Stimulated activated effector memory CD8-positive, alpha-beta T cell treated with anti-CD3 and anti-CD28 coated beads, Interleukin-12 subunit alpha, Interleukin-12 subunit beta, amount 100 ng/mL, for 72 hours (primary cell): ENCODE data around the gene PRR5.
"Not testable (repeated sequence)": the region's sequence is repeated elsewhere in the genome, so short reads cannot be mapped to it uniquely, and the experiment has no call there.

Experiments
- ATAC-seq: fragments of 150-1000 bp; cut with Tn5 transposase; 2 replicates; pipeline ENCODE4 v1.10.0; 2021
- DNase-seq, 2 donors: peaks; one replicate each; pipeline ENCODE4 v3.0.0; 2021 to 2022; ENCODE audit warnings: low spot score in 2 of 2
- H3K27ac Mint-ChIP-seq: one replicate; pipeline ENCODE4 v1.8.0; 2022; ENCODE audit warnings: mild to moderate bottlenecking, mixed read lengths
- H3K36me3 Mint-ChIP-seq: one replicate; pipeline ENCODE4 v1.8.0; 2022; ENCODE audit warnings: mild to moderate bottlenecking, mixed read lengths
- H3K4me1 Mint-ChIP-seq: one replicate; pipeline ENCODE4 v1.8.0; 2022; ENCODE audit warnings: mixed read lengths
- H3K4me3 Mint-ChIP-seq: one replicate; pipeline ENCODE4 v1.8.0; 2022; ENCODE audit warnings: mild to moderate bottlenecking, mixed read lengths
- H3K9me3 Mint-ChIP-seq: one replicate; pipeline ENCODE4 v1.8.0; 2022; ENCODE audit warnings: mixed read lengths

The PRR5 gene

GRCh38 chr22:44668190-44668885, 33.7 kb upstream of the PRR5 start:
- H3K4me3 Mint-ChIP-seq, result peak overlapping the region; percentile 72
- peak; percentile 48 for ATAC-seq
- H3K36me3 Mint-ChIP-seq, result peaks cover 6% of the 10 kb centered on the region
- H3K27ac Mint-ChIP-seq, result peak overlapping the region; percentile 20
- peaks cover 83% of the 10 kb centered on the region for H3K4me1 Mint-ChIP-seq
- DNase-seq, result peak in 1 of 2 donors; percentile 41
- H3K9me3 Mint-ChIP-seq, result no peaks in the 10 kb centered on the region

- peak overlapping the region; percentile 72 for H3K4me3 Mint-ChIP-seq
- no peak for DNase-seq
- ATAC-seq, result no peak
Observed at GRCh38 chr22:44668886-44669521, 33.0 kb upstream of the PRR5 start.

GRCh38 chr22:44669561-44669976, 32.4 kb upstream of the PRR5 start:
- Mint-ChIP-seq H3K36me3 (peaks cover 6% of the 10 kb centered on the region), H3K4me1 (peaks cover 71% of the 10 kb centered on the region), H3K27ac (peak overlapping the region; percentile 67), H3K4me3 (peak overlapping the region; percentile 72), H3K9me3 (no peaks in the 10 kb centered on the region)
- DNase-seq, result no peak
- no peak for ATAC-seq

More at GRCh38 chr22:44668886-44669521, 33.0 kb upstream of the PRR5 start:
- Mint-ChIP-seq H3K36me3 (peaks cover 6% of the 10 kb centered on the region), H3K27ac (peak overlapping the region; percentile 67), H3K4me1 (peaks cover 76% of the 10 kb centered on the region), H3K9me3 (no peaks in the 10 kb centered on the region)

GRCh38 chr22:44670220-44670988, 31.6 kb upstream of the PRR5 start:
- H3K4me1 Mint-ChIP-seq, result peaks cover 67% of the 10 kb centered on the region
- no peak for DNase-seq
- no peaks in the 10 kb centered on the region for H3K9me3 Mint-ChIP-seq
- no peak for ATAC-seq
- peaks cover 6% of the 10 kb centered on the region for H3K36me3 Mint-ChIP-seq
- H3K4me3 Mint-ChIP-seq, result peak overlapping the region; percentile 72
- peak overlapping the region; percentile 20 for H3K27ac Mint-ChIP-seq

GRCh38 chr22:44671742-44672141, 30.3 kb upstream of the PRR5 start:
- Mint-ChIP-seq H3K4me3 (peak overlapping the region; percentile 30), H3K4me1 (peaks cover 67% of the 10 kb centered on the region), H3K27ac (peak overlapping the region; percentile 80), H3K9me3 (no peaks in the 10 kb centered on the region), H3K36me3 (peaks cover 6% of the 10 kb centered on the region)
- ATAC-seq (peak; percentile 94), DNase-seq (no peak)

- Mint-ChIP-seq H3K4me1 (peaks cover 64% of the 10 kb centered on the region), H3K4me3 (no peak overlapping the region), H3K27ac (peak overlapping the region; percentile 80), H3K36me3 (peaks cover 4% of the 10 kb centered on the region), H3K9me3 (no peaks in the 10 kb centered on the region)
- DNase-seq (no peak), ATAC-seq (no peak)
Observed at GRCh38 chr22:44672632-44673031, 29.4 kb upstream of the PRR5 start.

- Mint-ChIP-seq H3K27ac (peak overlapping the region; percentile 10), H3K36me3 (no peaks in the 10 kb centered on the region), H3K9me3 (no peaks in the 10 kb centered on the region), H3K4me3 (no peak overlapping the region), H3K4me1 (peaks cover 62% of the 10 kb centered on the region)
- DNase-seq (no peak), ATAC-seq (no peak)
Observed at GRCh38 chr22:44673406-44673805, 28.6 kb upstream of the PRR5 start.

- not testable (repeated sequence) for ATAC-seq, H3K36me3 Mint-ChIP-seq, H3K9me3 Mint-ChIP-seq, DNase-seq
- Mint-ChIP-seq H3K4me3 (peak overlapping the region; percentile 57), H3K4me1 (peaks cover 66% of the 10 kb centered on the region), H3K27ac (peak overlapping the region; percentile 50)
Observed at GRCh38 chr22:44676066-44676440, 26.0 kb upstream of the PRR5 start.

GRCh38 chr22:44676441-44677352, 25.3 kb upstream of the PRR5 start:
- DNase-seq (no peak), ATAC-seq (peak; percentile 31)
- peak overlapping the region; percentile 57 for H3K4me3 Mint-ChIP-seq
- H3K9me3 Mint-ChIP-seq, result no peaks in the 10 kb centered on the region
- peak overlapping the region; percentile 50 for H3K27ac Mint-ChIP-seq
- peaks cover 66% of the 10 kb centered on the region for H3K4me1 Mint-ChIP-seq
- H3K36me3 Mint-ChIP-seq, result peaks cover 5% of the 10 kb centered on the region

GRCh38 chr22:44677353-44677840, 24.6 kb upstream of the PRR5 start:
- no peaks in the 10 kb centered on the region for H3K9me3 Mint-ChIP-seq
- H3K4me3 Mint-ChIP-seq, result peak overlapping the region; percentile 57
- ATAC-seq, result peak; percentile 40

GRCh38 chr22:44677871-44678555, 24.0 kb upstream of the PRR5 start:
- H3K4me3 Mint-ChIP-seq, result peak overlapping the region; percentile 57
- ATAC-seq (no peak), DNase-seq (no peak)
- H3K4me1 Mint-ChIP-seq, result peaks cover 67% of the 10 kb centered on the region
- peaks cover 6% of the 10 kb centered on the region for H3K36me3 Mint-ChIP-seq
- H3K27ac Mint-ChIP-seq, result peak overlapping the region; percentile 50
- H3K9me3 Mint-ChIP-seq, result no peaks in the 10 kb centered on the region

More at GRCh38 chr22:44677353-44677840, 24.6 kb upstream of the PRR5 start:
- Mint-ChIP-seq H3K36me3 (peaks cover 5% of the 10 kb centered on the region), H3K4me1 (peaks cover 66% of the 10 kb centered on the region), H3K27ac (peak overlapping the region; percentile 50)
- no peak for DNase-seq

- peaks cover 10% of the 10 kb centered on the region for H3K36me3 Mint-ChIP-seq
- ATAC-seq (no peak), DNase-seq (no peak)
- H3K9me3 Mint-ChIP-seq, result no peaks in the 10 kb centered on the region
- H3K4me3 Mint-ChIP-seq, result no peak overlapping the region
- peak overlapping the region; percentile 23 for H3K27ac Mint-ChIP-seq
- H3K4me1 Mint-ChIP-seq, result peaks cover 75% of the 10 kb centered on the region
Observed at GRCh38 chr22:44678556-44679305, 23.3 kb upstream of the PRR5 start.

GRCh38 chr22:44679306-44679647, 22.7 kb upstream of the PRR5 start:
- not testable (repeated sequence) for DNase-seq, H3K4me3 Mint-ChIP-seq, ATAC-seq, H3K9me3 Mint-ChIP-seq
- H3K36me3 Mint-ChIP-seq, result peaks cover 10% of the 10 kb centered on the region
- peak overlapping the region; percentile 56 for H3K27ac Mint-ChIP-seq
- peaks cover 80% of the 10 kb centered on the region for H3K4me1 Mint-ChIP-seq
